ENCODE results near the gene PAX9.

DNA sequence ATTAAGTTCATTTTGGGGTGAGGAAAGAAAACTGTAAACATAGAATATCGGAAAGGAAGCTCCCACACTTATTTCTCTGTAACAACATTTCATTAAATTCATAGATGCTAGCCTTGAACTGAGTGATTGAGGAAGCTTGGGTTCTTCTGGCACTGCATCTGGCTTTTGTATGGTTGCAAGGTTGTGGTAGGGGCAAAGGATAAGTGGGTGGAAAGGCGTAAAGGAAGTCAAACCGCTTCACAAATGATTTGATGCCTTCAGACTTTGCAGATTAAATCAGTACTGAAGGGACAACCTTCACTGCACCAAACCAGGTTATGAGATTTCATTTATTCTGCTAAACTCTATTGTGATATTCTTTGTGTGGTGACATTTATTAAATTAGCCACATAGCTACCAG lies 28.1 kb upstream of the PAX9 start:
- TF ChIP-seq, protein P1, sequence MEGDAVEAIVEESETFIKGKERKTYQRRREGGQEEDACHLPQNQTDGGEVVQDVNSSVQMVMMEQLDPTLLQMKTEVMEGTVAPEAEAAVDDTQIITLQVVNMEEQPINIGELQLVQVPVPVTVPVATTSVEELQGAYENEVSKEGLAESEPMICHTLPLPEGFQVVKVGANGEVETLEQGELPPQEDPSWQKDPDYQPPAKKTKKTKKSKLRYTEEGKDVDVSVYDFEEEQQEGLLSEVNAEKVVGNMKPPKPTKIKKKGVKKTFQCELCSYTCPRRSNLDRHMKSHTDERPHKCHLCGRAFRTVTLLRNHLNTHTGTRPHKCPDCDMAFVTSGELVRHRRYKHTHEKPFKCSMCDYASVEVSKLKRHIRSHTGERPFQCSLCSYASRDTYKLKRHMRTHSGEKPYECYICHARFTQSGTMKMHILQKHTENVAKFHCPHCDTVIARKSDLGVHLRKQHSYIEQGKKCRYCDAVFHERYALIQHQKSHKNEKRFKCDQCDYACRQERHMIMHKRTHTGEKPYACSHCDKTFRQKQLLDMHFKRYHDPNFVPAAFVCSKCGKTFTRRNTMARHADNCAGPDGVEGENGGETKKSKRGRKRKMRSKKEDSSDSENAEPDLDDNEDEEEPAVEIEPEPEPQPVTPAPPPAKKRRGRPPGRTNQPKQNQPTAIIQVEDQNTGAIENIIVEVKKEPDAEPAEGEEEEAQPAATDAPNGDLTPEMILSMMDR (IDR thresholded peaks at IDR 0.05): no peak
- TF ChIP-seq POLR2A (IDR thresholded peaks at IDR 0.05): no peak

Measured in uterus (tissue), 2 donors.